Measurements from ENCODE around the gene ATG4C.
A peak's percentile ranks its signal among the peaks of the same experiment; 100 is the strongest.
"Not testable (repeated sequence)": the region's sequence is repeated elsewhere in the genome, so short reads cannot be mapped to it uniquely, and the experiment has no call there.

The ATG4C gene

DNA sequence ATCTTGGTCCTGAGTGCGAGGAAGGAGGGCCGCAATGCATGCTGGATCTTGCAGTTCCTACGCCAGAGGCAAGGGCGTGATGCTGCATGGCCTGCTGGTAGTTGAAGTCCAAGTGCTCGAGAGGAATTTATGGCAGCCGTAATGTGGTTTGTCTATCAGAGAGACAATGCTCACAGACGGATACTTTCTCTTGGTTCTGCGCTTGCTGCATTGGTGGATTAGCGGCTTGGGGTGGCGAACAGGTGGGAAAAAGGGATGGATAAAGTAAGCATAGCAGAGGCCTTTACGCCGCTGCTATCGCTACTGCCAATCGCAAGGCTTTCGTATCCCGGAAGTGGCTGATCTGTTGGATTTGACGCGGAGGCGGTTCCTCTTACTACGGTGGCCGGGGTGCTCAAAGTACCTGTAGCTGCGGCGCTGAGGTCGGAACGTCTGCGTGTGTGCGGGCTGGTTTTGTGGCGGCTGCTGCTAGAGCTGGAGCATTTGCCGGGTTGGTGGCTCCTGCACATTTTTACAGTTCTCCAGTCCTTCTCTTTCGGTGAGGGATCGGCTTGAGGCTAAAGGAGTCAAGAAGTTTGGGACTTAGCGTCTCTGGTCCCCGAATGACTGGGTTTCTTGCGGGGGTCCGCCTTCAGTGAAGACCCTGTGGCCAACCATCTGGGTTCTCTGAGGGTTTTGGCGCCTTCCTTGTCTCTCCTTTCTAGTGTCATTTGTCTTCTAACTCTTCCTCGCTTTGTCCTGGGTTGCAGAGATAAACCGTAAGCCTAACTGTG lies at the start of gene ATG4C:
Gene ATG4C (plus strand): TSS at position 397 of the 773 bp plus-strand sequence. CDS start 19,655 bp downstream, outside the sequence.
- H3K4me3 ChIP-seq (ENCODE audit: low read depth, low read length): peak within 1 kb of the TSS; percentile 98
- no peak for TF ChIP-seq CTCF (IDR thresholded peaks at IDR 0.05; ENCODE audit: low read depth, low read length, missing control alignments)
- peak; percentile 98 for DNase-seq (ENCODE audit: low read depth)

GRCh38 chr1:62735491-62736171 lies 48.3 kb upstream of the ATG4C start:
- TF ChIP-seq CTCF (IDR thresholded peaks at IDR 0.05; ENCODE audit: low read depth, low read length, missing control alignments): no peak
- DNase-seq (ENCODE audit: low read depth): no peak
- no peak overlapping the region for H3K4me3 ChIP-seq (ENCODE audit: low read depth, low read length)

DNA sequence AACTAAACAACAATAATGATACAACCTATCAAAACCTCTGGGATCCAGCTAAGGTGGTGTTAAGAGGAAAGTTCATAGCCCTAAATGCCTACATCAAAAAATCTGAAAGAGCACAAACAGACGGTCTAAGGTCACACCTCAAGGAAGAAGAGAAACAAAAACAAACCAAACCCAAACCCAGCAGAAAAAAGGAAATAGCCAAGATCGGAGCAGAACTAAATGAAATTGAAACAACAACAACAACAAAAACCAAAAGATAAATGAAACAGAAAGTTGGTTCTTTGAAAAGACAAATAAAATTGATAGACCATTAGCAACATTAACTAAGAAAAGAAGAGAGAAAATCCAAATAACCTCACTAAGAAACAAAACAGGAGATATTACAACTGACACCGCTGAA lies 43.2 kb upstream of the ATG4C start:
- not testable (repeated sequence) for DNase-seq (ENCODE audit: low read depth); H3K4me3 ChIP-seq (ENCODE audit: low read depth, low read length)

DNA sequence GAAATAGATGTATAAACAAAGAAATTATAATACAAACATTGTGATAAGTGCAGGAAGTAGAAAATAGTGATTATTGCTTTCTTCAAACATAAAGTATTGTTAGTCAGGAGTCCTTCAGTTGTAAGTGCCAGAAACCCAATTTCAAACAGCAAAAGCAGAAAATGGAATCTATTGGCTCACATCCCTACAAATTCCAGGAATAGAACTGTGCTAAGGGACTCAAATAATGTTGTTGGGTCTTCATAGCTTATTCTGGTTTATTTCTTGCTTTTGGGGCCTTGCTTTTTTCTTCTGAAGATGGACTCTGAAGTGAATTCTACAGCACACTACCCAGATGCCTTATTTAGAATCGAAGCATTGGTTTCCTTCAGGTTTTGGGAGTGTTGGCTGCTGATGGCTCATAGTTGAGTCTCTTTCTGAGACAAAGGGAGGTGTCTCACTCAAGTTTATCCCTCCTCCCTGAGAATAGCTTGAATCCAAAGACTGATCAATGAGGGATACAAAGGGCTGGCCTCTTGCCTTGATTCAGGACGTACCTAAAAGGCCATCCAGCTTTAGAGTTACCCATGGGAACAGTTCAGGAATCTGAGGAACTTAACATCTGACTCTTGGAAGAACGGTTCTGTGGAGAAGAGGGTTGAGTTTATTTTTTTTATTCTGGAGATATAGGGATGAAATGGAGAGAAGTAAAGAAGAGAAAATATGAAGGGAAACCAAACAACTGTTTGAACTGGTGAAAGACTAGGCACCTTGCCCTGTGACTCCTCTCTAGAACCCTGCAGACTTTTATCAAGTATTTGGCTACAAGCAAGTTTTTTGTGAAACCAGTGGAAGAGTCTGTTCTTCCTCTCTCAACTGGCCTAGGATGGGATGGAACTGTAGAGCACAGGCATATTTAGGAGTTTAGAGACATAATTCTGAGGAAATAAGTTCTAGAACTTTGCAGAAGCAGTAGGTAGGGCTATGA lies 39.0 kb upstream of the ATG4C start:
- no peak overlapping the region for H3K4me3 ChIP-seq (ENCODE audit: low read depth, low read length)
- no peak for DNase-seq (ENCODE audit: low read depth)
- no peak for TF ChIP-seq CTCF (IDR thresholded peaks at IDR 0.05; ENCODE audit: low read depth, low read length, missing control alignments)

DNA sequence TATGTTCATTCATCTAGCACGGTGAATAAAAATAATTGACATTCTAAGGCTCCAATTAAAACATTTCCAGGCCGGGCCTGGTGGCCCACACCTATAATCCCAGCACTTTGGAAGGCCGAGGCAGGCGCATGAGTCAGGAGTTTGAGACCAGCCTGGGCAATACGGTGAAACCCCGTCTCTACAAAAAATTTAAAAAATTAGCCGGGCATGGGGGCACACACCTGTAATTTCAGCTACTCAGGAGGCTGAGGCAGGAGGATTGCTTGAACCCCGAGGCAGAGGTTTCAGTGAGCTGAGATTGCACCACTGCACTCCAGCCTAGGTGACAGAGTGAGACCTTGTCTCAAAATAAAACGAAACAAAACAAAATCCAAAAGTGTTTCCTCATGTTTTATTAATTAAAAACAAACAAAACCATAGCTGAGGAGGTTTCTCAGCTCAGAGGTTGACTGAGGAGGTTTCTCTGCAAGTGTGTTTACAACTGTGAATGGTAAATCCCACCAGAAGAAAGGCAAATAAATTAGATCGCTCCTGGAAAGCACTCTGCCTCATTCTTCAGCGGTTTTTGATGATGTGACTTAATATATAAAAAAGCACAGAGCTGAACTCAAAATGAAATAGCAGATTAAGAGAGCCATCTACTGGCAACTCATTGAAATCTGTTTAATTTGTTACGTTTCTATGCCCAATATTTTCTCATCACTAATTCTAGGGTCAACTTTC lies 37.7 kb upstream of the ATG4C start:
- no peak overlapping the region for H3K4me3 ChIP-seq (ENCODE audit: low read depth, low read length)
- DNase-seq (ENCODE audit: low read depth): no peak
- TF ChIP-seq CTCF (IDR thresholded peaks at IDR 0.05; ENCODE audit: low read depth, low read length, missing control alignments): peak; percentile 54

- no peak for TF ChIP-seq CTCF (IDR thresholded peaks at IDR 0.05; ENCODE audit: low read depth, low read length, missing control alignments)
- no peak overlapping the region for H3K4me3 ChIP-seq (ENCODE audit: low read depth, low read length)
- no peak for DNase-seq (ENCODE audit: low read depth)
Measured at GRCh38 chr1:62746809-62747138, 37.2 kb upstream of the ATG4C start.

Data from GM12864 (cell line).